NCI-H1417 treated with DMSO at 0.1 percent for 48 hours (cell line): Measurements from ENCODE around the gene PRRG1.
"Not testable (repeated sequence)": the region's sequence is repeated elsewhere in the genome, so short reads cannot be mapped to it uniquely, and the experiment has no call there.

Experiments
- DNase-seq: peaks from one replicate; lab custom pipeline; 2025; lab: John Stamatoyannopoulos, UW

PRRG1 gene

GRCh38 chrX:37349221-37350033, at the start of gene PRRG1:
Gene PRRG1, plus strand, starts transcription at chrX:37349364. Its CDS starts 56,886 bp downstream, at chrX:37406250.
- no peak for DNase-seq

- no peak for DNase-seq
Measured at GRCh38 chrX:37302569-37302968, 46.6 kb upstream of the PRRG1 start.

- DNase-seq: not testable (repeated sequence)
Measured at GRCh38 chrX:37305238-37305637, 43.9 kb upstream of the PRRG1 start.

GRCh38 chrX:37314531-37314930, 34.6 kb upstream of the PRRG1 start:
- no peak for DNase-seq

- no peak for DNase-seq
Measured at GRCh38 chrX:37315511-37316248, 33.5 kb upstream of the PRRG1 start.

- no peak for DNase-seq
Measured at GRCh38 chrX:37320541-37321203, 28.5 kb upstream of the PRRG1 start.

GRCh38 chrX:37330642-37331041, 18.5 kb upstream of the PRRG1 start:
- DNase-seq: no peak

- no peak for DNase-seq
Measured at GRCh38 chrX:37331546-37331945, 17.6 kb upstream of the PRRG1 start.

- no peak for DNase-seq
Measured at GRCh38 chrX:37332055-37332454, 17.1 kb upstream of the PRRG1 start.

GRCh38 chrX:37332987-37333658, 16.0 kb upstream of the PRRG1 start:
- no peak for DNase-seq

GRCh38 chrX:37347420-37347819, 1.7 kb upstream of the PRRG1 start:
- DNase-seq: no peak

GRCh38 chrX:37348231-37348970, 763 bp upstream of the PRRG1 start:
- no peak for DNase-seq

GRCh38 chrX:37348971-37349220, 268 bp upstream of the PRRG1 start:
- DNase-seq: no peak

- DNase-seq: no peak
Measured at GRCh38 chrX:37350034-37350365, 836 bp downstream of the PRRG1 start.

GRCh38 chrX:37353646-37354045, 4.5 kb downstream of the PRRG1 start:
- DNase-seq: no peak

- no peak for DNase-seq
Measured at GRCh38 chrX:37357436-37357835, 8.3 kb downstream of the PRRG1 start.

GRCh38 chrX:37361596-37361995, 12.4 kb downstream of the PRRG1 start:
- DNase-seq: no peak

- DNase-seq: no peak
Measured at GRCh38 chrX:37364666-37365065, 15.5 kb downstream of the PRRG1 start.

- no peak for DNase-seq
Measured at GRCh38 chrX:37367946-37368345, 18.8 kb downstream of the PRRG1 start.

- DNase-seq: no peak
Measured at GRCh38 chrX:37370499-37371141, 21.5 kb downstream of the PRRG1 start.

- DNase-seq: no peak
Measured at GRCh38 chrX:37371578-37371991, 22.4 kb downstream of the PRRG1 start.
